GM12878 (cell line): Measurements from ENCODE around the gene MMP15. TPM values are rescaled to one million over a fixed set of nuclear protein-coding genes. Genes with fewer than 3 reads are reported as not detected.

Experiments
- ATAC-seq: fragments of 200-7000 bp; cut with Tn5 transposase; 3 replicates; pipeline ENCODE4 v1.9.1; 2020; ENCODE audit warnings: mild to moderate bottlenecking, moderate library complexity
- BruUV-seq: library from RNA; stranded (reverse); fragments of 400-500 nt; replicated peaks from 2 replicates; lab custom pipeline; 2021; lab: Mats Ljungman, UMichigan
- CTCF ChIA-PET: fragments of 300-600 bp; sonication (Branson Sonifier 250); formaldehyde crosslinking; extraction: SDS; loops from one replicate; lab custom pipeline; 2021; ENCODE audit warnings: inconsistent platforms; lab: Yijun Ruan, JAX
- POLR2A ChIA-PET: fragments of 350-600 bp; formaldehyde crosslinking; extraction: SDS; loops from one replicate; lab custom pipeline; 2021; ENCODE audit warnings: inconsistent platforms; lab: Charles Lee
- RAD21 ChIA-PET: fragments of 300-600 bp; sonication (Branson Sonifier 250); formaldehyde crosslinking; loops from one replicate; lab custom pipeline; 2023; ENCODE audit warnings: antibody characterized with exemption; ENCODE audit not compliant: unreplicated experiment; lab: Charles Lee
- SMC1A ChIA-PET: fragments of 300-600 bp; sonication (Branson Sonifier 250); formaldehyde crosslinking; loops from one replicate; lab custom pipeline; 2023; ENCODE audit not compliant: unreplicated experiment, uncharacterized antibody; lab: Charles Lee
- DNase-seq: peaks from one replicate; pipeline ENCODE4 v3.0.0-alpha.2; 2011; ENCODE audit warnings: low read depth, low spot score
- FAIRE-seq: peaks from 3 replicates; lab custom pipeline; 2011; peaks lifted over from hg19 to GRCh38; lab: Jason Lieb, UNC
- H2AFZ ChIP-seq: 2 replicates; pipeline ENCODE4 v1.6.0; 2011; ENCODE audit warnings: low read depth, low read length, control low read depth; ENCODE audit not compliant: control insufficient read depth
- H3K27ac ChIP-seq: 2 replicates; pipeline ENCODE4 v1.5.1; 2011; ENCODE audit warnings: control low read depth; ENCODE audit not compliant: control insufficient read depth, insufficient read depth
- H3K27me3 ChIP-seq, 2 experiments: replicated peaks in 1 of 2; 2 replicates each; pipeline versions ENCODE4 v1.6.0 to v1.6.1; 2011; ENCODE audit warnings: low read length in 1 of 2; ENCODE audit not compliant: control insufficient read depth in 2 of 2, insufficient read depth in 2 of 2
- H3K36me3 ChIP-seq, 2 experiments: 2 replicates each; pipeline ENCODE4 v1.5.1; 2011; ENCODE audit warnings: low read length in 1 of 2; ENCODE audit not compliant: control insufficient read depth in 2 of 2, insufficient read depth in 2 of 2
- H3K4me1 ChIP-seq: 2 replicates; pipeline ENCODE4 v1.6.1; 2011; ENCODE audit warnings: mild to moderate bottlenecking, low read length, moderate library complexity, mixed read lengths; ENCODE audit not compliant: control insufficient read depth, insufficient read depth
- H3K4me2 ChIP-seq: 2 replicates; pipeline ENCODE4 v1.6.0; 2011; ENCODE audit warnings: control low read depth; ENCODE audit not compliant: control insufficient read depth, insufficient read depth
- H3K4me3 ChIP-seq: fragments of 200-600 bp; sonication (generic); 2 replicates; pipeline ENCODE4 v1.5.1; 2016
- H3K79me2 ChIP-seq: 2 replicates; pipeline ENCODE4 v1.6.0; 2011; ENCODE audit warnings: low read length; ENCODE audit not compliant: control insufficient read depth, insufficient read depth
- H3K9ac ChIP-seq: 2 replicates; pipeline ENCODE4 v1.8.0; 2011; ENCODE audit warnings: low read length, control low read depth, mixed read lengths; ENCODE audit not compliant: control insufficient read depth, insufficient read depth
- H3K9me3 ChIP-seq: replicated peaks from 3 replicates; pipeline ENCODE4 v1.5.1; 2011; ENCODE audit warnings: mild to moderate bottlenecking, low read length; ENCODE audit not compliant: control insufficient read depth, insufficient read depth
- H4K20me1 ChIP-seq: 2 replicates; pipeline ENCODE4 v1.6.0; 2011; ENCODE audit not compliant: control insufficient read depth, insufficient read depth
- CBX3 ChIP-seq: fragments of 200-600 bp; sonication (generic); IDR thresholded peaks from 2 replicates; pipeline ENCODE4 v1.6.1; 2016; ENCODE audit warnings: low read depth, borderline replicate concordance
- CHD1 ChIP-seq: IDR thresholded peaks from 2 replicates; pipeline ENCODE4 v1.6.1; 2012; ENCODE audit warnings: low read depth, low read length, improper control_type of control experiment
- CHD4 ChIP-seq: fragments of 200-600 bp; sonication (generic); IDR thresholded peaks from 2 replicates; pipeline ENCODE4 v1.6.1; 2016; ENCODE audit warnings: mild to moderate bottlenecking
- KDM1A ChIP-seq: fragments of 200-600 bp; sonication (generic); IDR thresholded peaks from 2 replicates; pipeline ENCODE4 v1.6.1; 2016; ENCODE audit warnings: borderline replicate concordance
- MTA2 ChIP-seq: fragments of 450-650 bp; IDR thresholded peaks from 2 replicates; pipeline ENCODE4 v1.6.1; 2016; ENCODE audit warnings: low read depth, mild to moderate bottlenecking, moderate library complexity
- NBN ChIP-seq: fragments of 450-650 bp; IDR thresholded peaks from 2 replicates; pipeline ENCODE4 v1.6.1; 2016
- NR2C1 ChIP-seq: fragments of 450-650 bp; IDR thresholded peaks from 2 replicates; pipeline ENCODE4 v1.6.1; 2017; ENCODE audit warnings: antibody characterized with exemption, mild to moderate bottlenecking, moderate library complexity
- PAX8 ChIP-seq: fragments of 450-650 bp; IDR thresholded peaks from 2 replicates; pipeline ENCODE4 v1.6.1; 2017; ENCODE audit warnings: mild to moderate bottlenecking, moderate library complexity
- SIX5 ChIP-seq: IDR thresholded peaks from 2 replicates; pipeline ENCODE4 v1.6.1; 2011; ENCODE audit warnings: mild to moderate bottlenecking, low read depth, low read length, moderate library complexity; ENCODE audit not compliant: severe bottlenecking
- SRF ChIP-seq, 2 experiments: IDR thresholded peaks; 2 replicates each; pipeline ENCODE4 v1.6.1; 2011; ENCODE audit warnings: low read depth in 2 of 2, low read length in 2 of 2, mild to moderate bottlenecking in 1 of 2, moderate library complexity in 1 of 2
- SUPT20H ChIP-seq: IDR thresholded peaks from 2 replicates; pipeline ENCODE4 v1.6.1; 2011; ENCODE audit warnings: low read depth, mild to moderate bottlenecking, low read length, moderate library complexity, borderline replicate concordance; ENCODE audit not compliant: control insufficient read depth
- SUZ12 ChIP-seq: fragments of 200-600 bp; sonication (generic); IDR thresholded peaks from one replicate; pipeline ENCODE4 v1.6.1; 2018; ENCODE audit warnings: antibody characterized with exemption, mild to moderate bottlenecking; ENCODE audit not compliant: unreplicated experiment
- WGBS: methylation state at CpG from one replicate; pipeline ENCODE4 v1.1.6; 2016; ENCODE audit warnings: low lambda C conversion rate; ENCODE audit not compliant: insufficient replicate concordance, insufficient coverage; ENCODE audit errors: missing lambda C conversion rate; 5-methylcytosine and 5-hydroxymethylcytosine counted together
- in situ Hi-C: fragments of 300-500 bp; cut with MboI; formaldehyde crosslinking; loops from 9 replicates; pipeline ENCODE4 v1.14.3; 2018; ENCODE audit warnings: mixed read lengths
- intact Hi-C: fragments of 100-400 bp; cut with micrococcal nuclease; formaldehyde crosslinking; loops from one replicate; pipeline ENCODE4 v1.14.2; 2022; ENCODE audit not compliant: unreplicated experiment
- polyA plus RNA-seq, 11 experiments: library from polyadenylated mRNA; depleted of rRNA in 4 of 11; unstranded in 6 of 11; stranded (reverse) in 5 of 11; fragments of >200 nt; fragmentation: Nextera tagmentation in 4 of 11; fragmentation: Illumina TruSeq in 1 of 11; extraction: Ambion mirVana in 4 of 11; extraction: Trizol in 1 of 11; gene quantifications; 1 replicate in 1 of 11; 2 replicates in 10 of 11; pipeline versions ENCODE4 v1.2.1 to v1.2.3, GENCODE V29; 2011 to 2016; ENCODE audit warnings: inconsistent platforms in 2 of 11, missing spikeins in 2 of 11, low read depth in 1 of 11
- total RNA-seq, 4 experiments: library from RNA; depleted of rRNA in 3 of 4; stranded (reverse); fragments of >200 nt in 3 of 4; fragmentation: Illumina TruSeq in 1 of 4; extraction: Trizol in 1 of 4; gene quantifications; 2 replicates each; pipeline versions ENCODE4 v1.2.1 to v1.2.3, GENCODE V29; 2013 to 2021
- TF ChIP-seq, protein P1 (sequence below): fragments of 450-650 bp; IDR thresholded peaks from 2 replicates; pipeline ENCODE4 v1.6.1; 2016; ENCODE audit warnings: mild to moderate bottlenecking
- TF ChIP-seq, protein P2 (sequence below): fragments of 450-650 bp; formaldehyde crosslinking; IDR thresholded peaks from 2 replicates; pipeline ENCODE4 v1.5.0; 2022; ENCODE audit warnings: mild to moderate bottlenecking, missing genetic modification characterization
- TF ChIP-seq, protein P3 (sequence below): fragments of 450-650 bp; IDR thresholded peaks from 2 replicates; pipeline ENCODE4 v1.6.1; 2017; ENCODE audit warnings: mild to moderate bottlenecking
- TF ChIP-seq, protein P4 (sequence below): fragments of 450-650 bp; IDR thresholded peaks from 2 replicates; pipeline ENCODE4 v1.6.1; 2018; ENCODE audit warnings: borderline replicate concordance, mild to moderate bottlenecking; ENCODE audit not compliant: partially characterized antibody

Gene MMP15
- total and polyA plus RNA-seq, 10 of the 15 experiments (the other 5 are each of a cell fraction or from before 2014, with no cell fraction given), result 0.08 to 0.56 (median 0.10) TPM; not detected in 7

DNA sequence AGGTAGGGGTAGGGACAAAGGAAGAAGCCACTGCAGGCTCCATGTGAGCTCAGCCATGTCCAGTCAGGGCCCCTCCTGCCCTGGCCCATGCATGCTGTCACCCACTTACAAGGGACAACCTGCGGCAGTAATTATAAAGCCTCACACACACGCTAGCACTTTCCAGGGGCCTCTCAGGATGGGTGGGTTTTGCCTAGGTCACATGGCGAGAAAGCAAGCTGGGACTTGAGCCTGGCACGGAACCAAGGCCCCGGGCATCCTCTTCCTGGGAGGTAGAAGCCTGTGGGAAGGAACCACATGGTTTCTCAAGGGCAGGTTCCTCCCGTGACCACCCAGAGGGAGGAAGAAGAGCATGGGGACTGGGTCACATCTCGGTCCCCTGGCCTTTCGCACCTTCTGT lies 32.1 kb upstream of the MMP15 start:
- no peak for TF ChIP-seq SRF (IDR thresholded peaks at IDR 0.05; ENCODE audit: low read depth in 2 of 2, low read length in 2 of 2)
- TF ChIP-seq, protein P1, sequence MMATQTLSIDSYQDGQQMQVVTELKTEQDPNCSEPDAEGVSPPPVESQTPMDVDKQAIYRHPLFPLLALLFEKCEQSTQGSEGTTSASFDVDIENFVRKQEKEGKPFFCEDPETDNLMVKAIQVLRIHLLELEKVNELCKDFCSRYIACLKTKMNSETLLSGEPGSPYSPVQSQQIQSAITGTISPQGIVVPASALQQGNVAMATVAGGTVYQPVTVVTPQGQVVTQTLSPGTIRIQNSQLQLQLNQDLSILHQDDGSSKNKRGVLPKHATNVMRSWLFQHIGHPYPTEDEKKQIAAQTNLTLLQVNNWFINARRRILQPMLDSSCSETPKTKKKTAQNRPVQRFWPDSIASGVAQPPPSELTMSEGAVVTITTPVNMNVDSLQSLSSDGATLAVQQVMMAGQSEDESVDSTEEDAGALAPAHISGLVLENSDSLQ, result no peak
- TF ChIP-seq, protein P2, sequence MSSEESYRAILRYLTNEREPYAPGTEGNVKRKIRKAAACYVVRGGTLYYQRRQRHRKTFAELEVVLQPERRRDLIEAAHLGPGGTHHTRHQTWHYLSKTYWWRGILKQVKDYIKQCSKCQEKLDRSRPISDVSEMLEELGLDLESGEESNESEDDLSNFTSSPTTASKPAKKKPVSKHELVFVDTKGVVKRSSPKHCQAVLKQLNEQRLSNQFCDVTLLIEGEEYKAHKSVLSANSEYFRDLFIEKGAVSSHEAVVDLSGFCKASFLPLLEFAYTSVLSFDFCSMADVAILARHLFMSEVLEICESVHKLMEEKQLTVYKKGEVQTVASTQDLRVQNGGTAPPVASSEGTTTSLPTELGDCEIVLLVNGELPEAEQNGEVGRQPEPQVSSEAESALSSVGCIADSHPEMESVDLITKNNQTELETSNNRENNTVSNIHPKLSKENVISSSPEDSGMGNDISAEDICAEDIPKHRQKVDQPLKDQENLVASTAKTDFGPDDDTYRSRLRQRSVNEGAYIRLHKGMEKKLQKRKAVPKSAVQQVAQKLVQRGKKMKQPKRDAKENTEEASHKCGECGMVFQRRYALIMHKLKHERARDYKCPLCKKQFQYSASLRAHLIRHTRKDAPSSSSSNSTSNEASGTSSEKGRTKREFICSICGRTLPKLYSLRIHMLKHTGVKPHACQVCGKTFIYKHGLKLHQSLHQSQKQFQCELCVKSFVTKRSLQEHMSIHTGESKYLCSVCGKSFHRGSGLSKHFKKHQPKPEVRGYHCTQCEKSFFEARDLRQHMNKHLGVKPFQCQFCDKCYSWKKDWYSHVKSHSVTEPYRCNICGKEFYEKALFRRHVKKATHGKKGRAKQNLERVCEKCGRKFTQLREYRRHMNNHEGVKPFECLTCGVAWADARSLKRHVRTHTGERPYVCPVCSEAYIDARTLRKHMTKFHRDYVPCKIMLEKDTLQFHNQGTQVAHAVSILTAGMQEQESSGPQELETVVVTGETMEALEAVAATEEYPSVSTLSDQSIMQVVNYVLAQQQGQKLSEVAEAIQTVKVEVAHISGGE (CRISPR knock-in tag), result no peak
- no peak for TF ChIP-seq NR2C1
- TF ChIP-seq NBN, result no peak
- no peak for TF ChIP-seq CHD4
- no peak for TF ChIP-seq SUZ12
- TF ChIP-seq CHD1, result no peak
- TF ChIP-seq, protein P3, sequence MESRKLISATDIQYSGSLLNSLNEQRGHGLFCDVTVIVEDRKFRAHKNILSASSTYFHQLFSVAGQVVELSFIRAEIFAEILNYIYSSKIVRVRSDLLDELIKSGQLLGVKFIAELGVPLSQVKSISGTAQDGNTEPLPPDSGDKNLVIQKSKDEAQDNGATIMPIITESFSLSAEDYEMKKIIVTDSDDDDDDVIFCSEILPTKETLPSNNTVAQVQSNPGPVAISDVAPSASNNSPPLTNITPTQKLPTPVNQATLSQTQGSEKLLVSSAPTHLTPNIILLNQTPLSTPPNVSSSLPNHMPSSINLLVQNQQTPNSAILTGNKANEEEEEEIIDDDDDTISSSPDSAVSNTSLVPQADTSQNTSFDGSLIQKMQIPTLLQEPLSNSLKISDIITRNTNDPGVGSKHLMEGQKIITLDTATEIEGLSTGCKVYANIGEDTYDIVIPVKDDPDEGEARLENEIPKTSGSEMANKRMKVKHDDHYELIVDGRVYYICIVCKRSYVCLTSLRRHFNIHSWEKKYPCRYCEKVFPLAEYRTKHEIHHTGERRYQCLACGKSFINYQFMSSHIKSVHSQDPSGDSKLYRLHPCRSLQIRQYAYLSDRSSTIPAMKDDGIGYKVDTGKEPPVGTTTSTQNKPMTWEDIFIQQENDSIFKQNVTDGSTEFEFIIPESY, result no peak
- no peak for TF ChIP-seq KDM1A
- no peak for TF ChIP-seq MTA2
- no peak for TF ChIP-seq CBX3
- TF ChIP-seq PAX8, result no peak
- TF ChIP-seq SIX5, result no peak
- TF ChIP-seq SUPT20H, result no peak
- TF ChIP-seq, protein P4, sequence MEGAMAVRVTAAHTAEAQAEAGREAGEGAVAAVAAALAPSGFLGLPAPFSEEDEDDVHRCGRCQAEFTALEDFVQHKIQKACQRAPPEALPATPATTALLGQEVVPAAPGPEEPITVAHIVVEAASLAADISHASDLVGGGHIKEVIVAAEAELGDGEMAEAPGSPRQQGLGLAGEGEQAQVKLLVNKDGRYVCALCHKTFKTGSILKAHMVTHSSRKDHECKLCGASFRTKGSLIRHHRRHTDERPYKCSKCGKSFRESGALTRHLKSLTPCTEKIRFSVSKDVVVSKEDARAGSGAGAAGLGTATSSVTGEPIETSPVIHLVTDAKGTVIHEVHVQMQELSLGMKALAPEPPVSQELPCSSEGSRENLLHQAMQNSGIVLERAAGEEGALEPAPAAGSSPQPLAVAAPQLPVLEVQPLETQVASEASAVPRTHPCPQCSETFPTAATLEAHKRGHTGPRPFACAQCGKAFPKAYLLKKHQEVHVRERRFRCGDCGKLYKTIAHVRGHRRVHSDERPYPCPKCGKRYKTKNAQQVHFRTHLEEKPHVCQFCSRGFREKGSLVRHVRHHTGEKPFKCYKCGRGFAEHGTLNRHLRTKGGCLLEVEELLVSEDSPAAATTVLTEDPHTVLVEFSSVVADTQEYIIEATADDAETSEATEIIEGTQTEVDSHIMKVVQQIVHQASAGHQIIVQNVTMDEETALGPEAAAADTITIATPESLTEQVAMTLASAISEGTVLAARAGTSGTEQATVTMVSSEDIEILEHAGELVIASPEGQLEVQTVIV, result no peak
- Histone ChIP-seq H3K36me3 (no peaks in the 10 kb centered on the region; a peak in 1 of 4 replicates), H3K79me2 (no peaks in the 10 kb centered on the region), H3K27me3 (no peaks in the 10 kb centered on the region), H3K9ac (no peak overlapping the region), H2AFZ (no peak overlapping the region), H3K4me2 (no peak overlapping the region), H3K4me3 (no peak overlapping the region), H3K4me1 (no peaks in the 10 kb centered on the region), H3K9me3 (no peaks in the 10 kb centered on the region), H3K27ac (no peak overlapping the region), H4K20me1 (no peaks in the 10 kb centered on the region)
- WGBS, result 90% methylated on average over 8 of the region's 8 CpGs
- intact Hi-C loops (no loop called here), in situ Hi-C loops (no loop called here)
- DNase-seq (no peak), FAIRE-seq (no peak), ATAC-seq (no peak)
- CTCF ChIA-PET, result no interaction called here
- BruUV-seq, result no TSS peak
- RAD21 ChIA-PET, result no interaction called here
- SMC1A ChIA-PET, result no interaction called here
- POLR2A ChIA-PET, result interaction anchor here (0.5 kb wide), 1 partner anchor 38 kb away, joined by 3 read pairs; no protein-coding TSS in a partner anchor
